ENCODE results near the gene GSTM3.

- TF ChIP-seq, protein P1, sequence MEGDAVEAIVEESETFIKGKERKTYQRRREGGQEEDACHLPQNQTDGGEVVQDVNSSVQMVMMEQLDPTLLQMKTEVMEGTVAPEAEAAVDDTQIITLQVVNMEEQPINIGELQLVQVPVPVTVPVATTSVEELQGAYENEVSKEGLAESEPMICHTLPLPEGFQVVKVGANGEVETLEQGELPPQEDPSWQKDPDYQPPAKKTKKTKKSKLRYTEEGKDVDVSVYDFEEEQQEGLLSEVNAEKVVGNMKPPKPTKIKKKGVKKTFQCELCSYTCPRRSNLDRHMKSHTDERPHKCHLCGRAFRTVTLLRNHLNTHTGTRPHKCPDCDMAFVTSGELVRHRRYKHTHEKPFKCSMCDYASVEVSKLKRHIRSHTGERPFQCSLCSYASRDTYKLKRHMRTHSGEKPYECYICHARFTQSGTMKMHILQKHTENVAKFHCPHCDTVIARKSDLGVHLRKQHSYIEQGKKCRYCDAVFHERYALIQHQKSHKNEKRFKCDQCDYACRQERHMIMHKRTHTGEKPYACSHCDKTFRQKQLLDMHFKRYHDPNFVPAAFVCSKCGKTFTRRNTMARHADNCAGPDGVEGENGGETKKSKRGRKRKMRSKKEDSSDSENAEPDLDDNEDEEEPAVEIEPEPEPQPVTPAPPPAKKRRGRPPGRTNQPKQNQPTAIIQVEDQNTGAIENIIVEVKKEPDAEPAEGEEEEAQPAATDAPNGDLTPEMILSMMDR (IDR thresholded peaks at IDR 0.05; ENCODE audit: low read length), result no peak
- TF ChIP-seq EZH2 (IDR thresholded peaks at IDR 0.05; ENCODE audit: borderline replicate concordance, low read length), result no peak
Observed at GRCh38 chr1:109760581-109761226, 19.9 kb upstream of the GSTM3 start.

Data from OCI-LY1 (cell line).